Keratinocyte (primary cell): ENCODE measurements around the gene DCHS1. TPM values are rescaled to one million over a fixed set of nuclear protein-coding genes. Genes with fewer than 3 reads are reported as not detected.

ENCODE experiments used
- DNase-seq: peaks from one replicate; pipeline ENCODE4 v3.0.0-alpha.2; 2011; ENCODE audit warnings: low read depth, missing footprints, low spot score
- FAIRE-seq: peaks from 2 replicates; lab custom pipeline; 2011; peaks lifted over from hg19 to GRCh38; lab: Jason Lieb, UNC
- H2AFZ ChIP-seq: 2 replicates; pipeline ENCODE4 v1.6.0; 2012; ENCODE audit warnings: low read length, control low read depth, inconsistent platforms; ENCODE audit not compliant: control insufficient read depth
- H3K27ac ChIP-seq: 2 replicates; pipeline ENCODE4 v1.5.1; 2011; ENCODE audit warnings: low read length; ENCODE audit not compliant: control insufficient read depth, insufficient read depth
- H3K27me3 ChIP-seq: 3 replicates; pipeline ENCODE4 v1.6.0; 2011; ENCODE audit warnings: low read length; ENCODE audit not compliant: control insufficient read depth, insufficient read depth; ENCODE audit errors: extremely low read depth
- H3K36me3 ChIP-seq, 2 experiments: 2 replicates in 1 of 2; 3 replicates in 1 of 2; pipeline ENCODE4 v1.5.1; 2011; ENCODE audit warnings: low read length in 2 of 2, mild to moderate bottlenecking in 1 of 2; ENCODE audit not compliant: control insufficient read depth in 2 of 2, insufficient read depth in 2 of 2; ENCODE audit errors: extremely low read depth in 1 of 2
- H3K4me1 ChIP-seq: 3 replicates; pipeline ENCODE4 v1.5.1; 2011; ENCODE audit warnings: low read length; ENCODE audit not compliant: control insufficient read depth, insufficient read depth; ENCODE audit errors: extremely low read depth
- H3K4me2 ChIP-seq: 3 replicates; pipeline ENCODE4 v1.6.0; 2011; ENCODE audit warnings: low read depth, low read length; ENCODE audit not compliant: control insufficient read depth, insufficient read depth; ENCODE audit errors: extremely low read depth
- H3K4me3 ChIP-seq, 3 experiments: fragments of 200-600 bp in 1 of 3; sonication (generic) in 1 of 3; 2 replicates in 2 of 3; 3 replicates in 1 of 3; pipeline ENCODE4 v1.5.1; 2011 to 2016; ENCODE audit warnings: low read length in 3 of 3, mild to moderate bottlenecking in 3 of 3, control low read depth in 2 of 3, inconsistent platforms in 1 of 3, low read depth in 1 of 3, mixed read lengths in 1 of 3, mixed run types in 1 of 3, moderate library complexity in 1 of 3; ENCODE audit not compliant: control insufficient read depth in 2 of 3, insufficient read depth in 2 of 3; ENCODE audit errors: extremely low read depth in 1 of 3
- H3K79me2 ChIP-seq: 2 replicates; pipeline ENCODE4 v1.6.0; 2012; ENCODE audit warnings: low read length; ENCODE audit not compliant: control insufficient read depth, insufficient read depth
- H3K9ac ChIP-seq: 3 replicates; pipeline ENCODE4 v1.6.0; 2011; ENCODE audit warnings: low read length; ENCODE audit not compliant: control insufficient read depth, insufficient read depth; ENCODE audit errors: extremely low read depth
- H3K9me1 ChIP-seq: 3 replicates; pipeline ENCODE4 v1.6.0; 2011; ENCODE audit warnings: low read length; ENCODE audit not compliant: control insufficient read depth, insufficient read depth; ENCODE audit errors: extremely low read depth
- H3K9me3 ChIP-seq: 2 replicates; pipeline ENCODE4 v1.5.1; 2012; ENCODE audit warnings: low read depth, low read length; ENCODE audit not compliant: control insufficient read depth
- H4K20me1 ChIP-seq: 3 replicates; pipeline ENCODE4 v1.6.0; 2011; ENCODE audit warnings: low read length; ENCODE audit not compliant: control insufficient read depth, insufficient read depth; ENCODE audit errors: extremely low read depth
- CTCF ChIP-seq, 3 experiments: IDR thresholded peaks in 1 of 3; conservative IDR thresholded peaks in 1 of 3; optimal IDR thresholded peaks in 1 of 3; 2 replicates in 2 of 3; 3 replicates in 1 of 3; pipeline versions ENCODE3 to v1.5.1; 2011; ENCODE audit warnings: low read length in 3 of 3, mild to moderate bottlenecking in 3 of 3, moderate library complexity in 2 of 3, control low read depth in 1 of 3, inconsistent platforms in 1 of 3; ENCODE audit not compliant: insufficient read depth in 2 of 3; ENCODE audit errors: extremely low read depth in 1 of 3
- EZH2 ChIP-seq: IDR thresholded peaks from one replicate; pipeline ENCODE4 v1.6.1; 2012; ENCODE audit warnings: inconsistent platforms, mild to moderate bottlenecking, low read length, moderate library complexity
- dilution Hi-C: fragments of 300-500 bp; cut with MboI; formaldehyde crosslinking; loops from one replicate; pipeline ENCODE4 v1.7.0; 2020; ENCODE audit warnings: low sequenced_read_pairs; ENCODE audit not compliant: extremely low pct_ligation_motif_present
- polyA plus RNA-seq, 5 experiments: library from polyadenylated mRNA; depleted of rRNA in 3 of 5; stranded (reverse) in 3 of 5; stranded (forward) in 1 of 5; unstranded in 1 of 5; fragments of >200 nt; gene quantifications; 1 replicate in 1 of 5; 2 replicates in 3 of 5; 3 replicates in 1 of 5; pipeline versions ENCODE4 v1.2.1 to v1.2.3, GENCODE V29; 2011 to 2012; ENCODE audit warnings: missing spikeins in 2 of 5, low read depth in 1 of 5, low replicate concordance in 1 of 5

DCHS1 gene
- polyA plus RNA-seq, 1 donor (not counting 4 experiments of a cell fraction or from before 2014, with no cell fraction given): 0.03 TPM

- dilution Hi-C loops: no loop called here
- Histone ChIP-seq H4K20me1 (no peaks in the 10 kb centered on the region), H3K9ac (no peak overlapping the region), H3K27ac (no peak overlapping the region), H3K4me2 (no peak overlapping the region), H2AFZ (no peak overlapping the region), H3K9me3 (no peaks in the 10 kb centered on the region), H3K4me3 (no peak overlapping the region), H3K9me1 (no peaks in the 10 kb centered on the region), H3K4me1 (peaks cover 7% of the 10 kb centered on the region), H3K36me3 (peaks cover 7 to 10% of the 10 kb centered on the region in 2 experiments), H3K79me2 (peaks cover 11% of the 10 kb centered on the region), H3K27me3 (no peaks in the 10 kb centered on the region)
- no peak for TF ChIP-seq EZH2
- no peak for TF ChIP-seq CTCF (optimal IDR thresholded peaks at IDR 0.05 in 1 of 3, IDR thresholded peaks at IDR 0.05 in 1 of 3, conservative IDR thresholded peaks at IDR 0.05 in 1 of 3; ENCODE audit: extremely low read depth in 1 of 3, insufficient read depth in 2 of 3, low read length in 3 of 3)
- FAIRE-seq (no peak), DNase-seq (no peak)
Measured at GRCh38 chr11:6677018-6677417, 21.4 kb upstream of the DCHS1 start.

GRCh38 chr11:6674862-6675261 is 19.3 kb upstream of the DCHS1 start:
- Histone ChIP-seq H3K27ac (no peak overlapping the region), H3K4me3 (no peak overlapping the region), H3K4me1 (no peaks in the 10 kb centered on the region), H3K36me3 (peaks cover 0 to 4% of the 10 kb centered on the region in 2 experiments), H3K79me2 (no peaks in the 10 kb centered on the region), H4K20me1 (no peaks in the 10 kb centered on the region), H2AFZ (no peak overlapping the region), H3K9ac (no peak overlapping the region), H3K9me3 (no peaks in the 10 kb centered on the region), H3K4me2 (no peak overlapping the region), H3K27me3 (no peaks in the 10 kb centered on the region), H3K9me1 (no peaks in the 10 kb centered on the region)
- FAIRE-seq (no peak), DNase-seq (no peak)
- dilution Hi-C loops: no loop called here
- TF ChIP-seq EZH2: no peak
- no peak for TF ChIP-seq CTCF (optimal IDR thresholded peaks at IDR 0.05 in 1 of 3, IDR thresholded peaks at IDR 0.05 in 1 of 3, conservative IDR thresholded peaks at IDR 0.05 in 1 of 3; ENCODE audit: extremely low read depth in 1 of 3, insufficient read depth in 2 of 3, low read length in 3 of 3)
